ENCODE data around the gene PLA2G4A. TPM values are rescaled to one million over a fixed set of nuclear protein-coding genes. Genes with fewer than 3 reads are reported as not detected.

Gene PLA2G4A
- total and polyA plus RNA-seq, 2 experiments from 2014 or later: 1.1 to 3.8 TPM

DNA sequence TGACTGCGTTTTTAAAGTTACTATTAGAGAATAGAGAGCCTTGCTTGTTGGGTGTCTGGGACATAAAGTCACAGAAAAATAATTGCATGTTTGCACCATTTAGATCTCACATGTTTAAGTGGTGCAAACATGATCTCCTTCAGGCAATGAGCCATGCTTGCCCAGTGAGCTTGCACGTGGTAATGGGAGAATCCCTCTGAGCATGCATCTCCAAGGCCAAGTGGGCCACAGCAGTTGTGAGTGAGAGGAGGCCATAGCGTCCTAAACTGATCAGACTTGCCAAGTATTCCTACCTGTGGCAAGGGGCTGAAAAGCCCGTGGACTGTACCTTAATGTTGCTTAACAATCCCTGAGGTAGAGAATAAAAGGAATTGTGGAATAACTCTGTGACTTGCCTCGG is 158.3 kb downstream of the PLA2G4A start:
- Mint-ChIP-seq H3K9me3 (no peaks in the 10 kb centered on the region), H3K27me3 (ENCODE audit: insufficient read depth, low read depth, poor library complexity) (no peaks in the 10 kb centered on the region), H3K27ac (no peak overlapping the region), H3K4me1 (peaks cover 12% of the 10 kb centered on the region), H3K4me3 (no peak overlapping the region), H3K36me3 (ENCODE audit: low read depth) (no peaks in the 10 kb centered on the region)
- Histone ChIP-seq H3K36me3 (ENCODE audit: insufficient read depth) (no peaks in the 10 kb centered on the region), H3K4me1 (ENCODE audit: insufficient read depth) (peaks cover 6% of the 10 kb centered on the region; the same call in 1 of the 2 replicates), H3K9me2 (ENCODE audit: insufficient read depth) (no peaks in the 10 kb centered on the region), H3F3A (replicated peaks; ENCODE audit: low read depth) (no peaks in the 10 kb centered on the region), H3K79me2 (replicated peaks; ENCODE audit: insufficient read depth) (no peaks in the 10 kb centered on the region), H3K4me2 (no peak overlapping the region), H2AFZ (no peak overlapping the region), H4K20me1 (replicated peaks; ENCODE audit: insufficient read depth) (no peaks in the 10 kb centered on the region), H3K27me3 (ENCODE audit: insufficient read depth) (no peaks in the 10 kb centered on the region), H3K4me3 (no peak overlapping the region), H3K27ac (ENCODE audit: low read depth) (no peak overlapping the region)
- DNase-seq (ENCODE audit: low spot score) (no peak), ATAC-seq (no peak)
- TF ChIP-seq, protein P1, sequence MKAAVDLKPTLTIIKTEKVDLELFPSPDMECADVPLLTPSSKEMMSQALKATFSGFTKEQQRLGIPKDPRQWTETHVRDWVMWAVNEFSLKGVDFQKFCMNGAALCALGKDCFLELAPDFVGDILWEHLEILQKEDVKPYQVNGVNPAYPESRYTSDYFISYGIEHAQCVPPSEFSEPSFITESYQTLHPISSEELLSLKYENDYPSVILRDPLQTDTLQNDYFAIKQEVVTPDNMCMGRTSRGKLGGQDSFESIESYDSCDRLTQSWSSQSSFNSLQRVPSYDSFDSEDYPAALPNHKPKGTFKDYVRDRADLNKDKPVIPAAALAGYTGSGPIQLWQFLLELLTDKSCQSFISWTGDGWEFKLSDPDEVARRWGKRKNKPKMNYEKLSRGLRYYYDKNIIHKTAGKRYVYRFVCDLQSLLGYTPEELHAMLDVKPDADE (IDR thresholded peaks at IDR 0.05): no peak
- TF ChIP-seq JUNB (IDR thresholded peaks at IDR 0.05; ENCODE audit: unreplicated experiment) (no peak), POLR2AphosphoS5 (IDR thresholded peaks at IDR 0.05; ENCODE audit: low read depth) (no peak), CREB1 (CRISPR knock-in tag; IDR thresholded peaks at IDR 0.05; ENCODE audit: low read depth) (no peak), EZH2 (IDR thresholded peaks at IDR 0.05; ENCODE audit: low read depth, unreplicated experiment) (no peak), ZNF114 (CRISPR knock-in tag; IDR thresholded peaks at IDR 0.05) (no peak), EZH2phosphoT487 (IDR thresholded peaks at IDR 0.05; ENCODE audit: unreplicated experiment) (no peak), NANOG (IDR thresholded peaks at IDR 0.05; ENCODE audit: borderline replicate concordance) (no peak), STAT1 (IDR thresholded peaks at IDR 0.05; ENCODE audit: unreplicated experiment) (no peak), ZNF331 (CRISPR knock-in tag; IDR thresholded peaks at IDR 0.05; ENCODE audit: low read depth) (no peak)
- TF ChIP-seq, protein P2, sequence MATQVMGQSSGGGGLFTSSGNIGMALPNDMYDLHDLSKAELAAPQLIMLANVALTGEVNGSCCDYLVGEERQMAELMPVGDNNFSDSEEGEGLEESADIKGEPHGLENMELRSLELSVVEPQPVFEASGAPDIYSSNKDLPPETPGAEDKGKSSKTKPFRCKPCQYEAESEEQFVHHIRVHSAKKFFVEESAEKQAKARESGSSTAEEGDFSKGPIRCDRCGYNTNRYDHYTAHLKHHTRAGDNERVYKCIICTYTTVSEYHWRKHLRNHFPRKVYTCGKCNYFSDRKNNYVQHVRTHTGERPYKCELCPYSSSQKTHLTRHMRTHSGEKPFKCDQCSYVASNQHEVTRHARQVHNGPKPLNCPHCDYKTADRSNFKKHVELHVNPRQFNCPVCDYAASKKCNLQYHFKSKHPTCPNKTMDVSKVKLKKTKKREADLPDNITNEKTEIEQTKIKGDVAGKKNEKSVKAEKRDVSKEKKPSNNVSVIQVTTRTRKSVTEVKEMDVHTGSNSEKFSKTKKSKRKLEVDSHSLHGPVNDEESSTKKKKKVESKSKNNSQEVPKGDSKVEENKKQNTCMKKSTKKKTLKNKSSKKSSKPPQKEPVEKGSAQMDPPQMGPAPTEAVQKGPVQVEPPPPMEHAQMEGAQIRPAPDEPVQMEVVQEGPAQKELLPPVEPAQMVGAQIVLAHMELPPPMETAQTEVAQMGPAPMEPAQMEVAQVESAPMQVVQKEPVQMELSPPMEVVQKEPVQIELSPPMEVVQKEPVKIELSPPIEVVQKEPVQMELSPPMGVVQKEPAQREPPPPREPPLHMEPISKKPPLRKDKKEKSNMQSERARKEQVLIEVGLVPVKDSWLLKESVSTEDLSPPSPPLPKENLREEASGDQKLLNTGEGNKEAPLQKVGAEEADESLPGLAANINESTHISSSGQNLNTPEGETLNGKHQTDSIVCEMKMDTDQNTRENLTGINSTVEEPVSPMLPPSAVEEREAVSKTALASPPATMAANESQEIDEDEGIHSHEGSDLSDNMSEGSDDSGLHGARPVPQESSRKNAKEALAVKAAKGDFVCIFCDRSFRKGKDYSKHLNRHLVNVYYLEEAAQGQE (IDR thresholded peaks at IDR 0.05; ENCODE audit: unreplicated experiment): no peak
- TF ChIP-seq, protein P3, sequence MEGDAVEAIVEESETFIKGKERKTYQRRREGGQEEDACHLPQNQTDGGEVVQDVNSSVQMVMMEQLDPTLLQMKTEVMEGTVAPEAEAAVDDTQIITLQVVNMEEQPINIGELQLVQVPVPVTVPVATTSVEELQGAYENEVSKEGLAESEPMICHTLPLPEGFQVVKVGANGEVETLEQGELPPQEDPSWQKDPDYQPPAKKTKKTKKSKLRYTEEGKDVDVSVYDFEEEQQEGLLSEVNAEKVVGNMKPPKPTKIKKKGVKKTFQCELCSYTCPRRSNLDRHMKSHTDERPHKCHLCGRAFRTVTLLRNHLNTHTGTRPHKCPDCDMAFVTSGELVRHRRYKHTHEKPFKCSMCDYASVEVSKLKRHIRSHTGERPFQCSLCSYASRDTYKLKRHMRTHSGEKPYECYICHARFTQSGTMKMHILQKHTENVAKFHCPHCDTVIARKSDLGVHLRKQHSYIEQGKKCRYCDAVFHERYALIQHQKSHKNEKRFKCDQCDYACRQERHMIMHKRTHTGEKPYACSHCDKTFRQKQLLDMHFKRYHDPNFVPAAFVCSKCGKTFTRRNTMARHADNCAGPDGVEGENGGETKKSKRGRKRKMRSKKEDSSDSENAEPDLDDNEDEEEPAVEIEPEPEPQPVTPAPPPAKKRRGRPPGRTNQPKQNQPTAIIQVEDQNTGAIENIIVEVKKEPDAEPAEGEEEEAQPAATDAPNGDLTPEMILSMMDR (conservative IDR thresholded peaks at IDR 0.05; ENCODE audit: low read depth in 2 of 2): no peak
- TF ChIP-seq, protein P4, sequence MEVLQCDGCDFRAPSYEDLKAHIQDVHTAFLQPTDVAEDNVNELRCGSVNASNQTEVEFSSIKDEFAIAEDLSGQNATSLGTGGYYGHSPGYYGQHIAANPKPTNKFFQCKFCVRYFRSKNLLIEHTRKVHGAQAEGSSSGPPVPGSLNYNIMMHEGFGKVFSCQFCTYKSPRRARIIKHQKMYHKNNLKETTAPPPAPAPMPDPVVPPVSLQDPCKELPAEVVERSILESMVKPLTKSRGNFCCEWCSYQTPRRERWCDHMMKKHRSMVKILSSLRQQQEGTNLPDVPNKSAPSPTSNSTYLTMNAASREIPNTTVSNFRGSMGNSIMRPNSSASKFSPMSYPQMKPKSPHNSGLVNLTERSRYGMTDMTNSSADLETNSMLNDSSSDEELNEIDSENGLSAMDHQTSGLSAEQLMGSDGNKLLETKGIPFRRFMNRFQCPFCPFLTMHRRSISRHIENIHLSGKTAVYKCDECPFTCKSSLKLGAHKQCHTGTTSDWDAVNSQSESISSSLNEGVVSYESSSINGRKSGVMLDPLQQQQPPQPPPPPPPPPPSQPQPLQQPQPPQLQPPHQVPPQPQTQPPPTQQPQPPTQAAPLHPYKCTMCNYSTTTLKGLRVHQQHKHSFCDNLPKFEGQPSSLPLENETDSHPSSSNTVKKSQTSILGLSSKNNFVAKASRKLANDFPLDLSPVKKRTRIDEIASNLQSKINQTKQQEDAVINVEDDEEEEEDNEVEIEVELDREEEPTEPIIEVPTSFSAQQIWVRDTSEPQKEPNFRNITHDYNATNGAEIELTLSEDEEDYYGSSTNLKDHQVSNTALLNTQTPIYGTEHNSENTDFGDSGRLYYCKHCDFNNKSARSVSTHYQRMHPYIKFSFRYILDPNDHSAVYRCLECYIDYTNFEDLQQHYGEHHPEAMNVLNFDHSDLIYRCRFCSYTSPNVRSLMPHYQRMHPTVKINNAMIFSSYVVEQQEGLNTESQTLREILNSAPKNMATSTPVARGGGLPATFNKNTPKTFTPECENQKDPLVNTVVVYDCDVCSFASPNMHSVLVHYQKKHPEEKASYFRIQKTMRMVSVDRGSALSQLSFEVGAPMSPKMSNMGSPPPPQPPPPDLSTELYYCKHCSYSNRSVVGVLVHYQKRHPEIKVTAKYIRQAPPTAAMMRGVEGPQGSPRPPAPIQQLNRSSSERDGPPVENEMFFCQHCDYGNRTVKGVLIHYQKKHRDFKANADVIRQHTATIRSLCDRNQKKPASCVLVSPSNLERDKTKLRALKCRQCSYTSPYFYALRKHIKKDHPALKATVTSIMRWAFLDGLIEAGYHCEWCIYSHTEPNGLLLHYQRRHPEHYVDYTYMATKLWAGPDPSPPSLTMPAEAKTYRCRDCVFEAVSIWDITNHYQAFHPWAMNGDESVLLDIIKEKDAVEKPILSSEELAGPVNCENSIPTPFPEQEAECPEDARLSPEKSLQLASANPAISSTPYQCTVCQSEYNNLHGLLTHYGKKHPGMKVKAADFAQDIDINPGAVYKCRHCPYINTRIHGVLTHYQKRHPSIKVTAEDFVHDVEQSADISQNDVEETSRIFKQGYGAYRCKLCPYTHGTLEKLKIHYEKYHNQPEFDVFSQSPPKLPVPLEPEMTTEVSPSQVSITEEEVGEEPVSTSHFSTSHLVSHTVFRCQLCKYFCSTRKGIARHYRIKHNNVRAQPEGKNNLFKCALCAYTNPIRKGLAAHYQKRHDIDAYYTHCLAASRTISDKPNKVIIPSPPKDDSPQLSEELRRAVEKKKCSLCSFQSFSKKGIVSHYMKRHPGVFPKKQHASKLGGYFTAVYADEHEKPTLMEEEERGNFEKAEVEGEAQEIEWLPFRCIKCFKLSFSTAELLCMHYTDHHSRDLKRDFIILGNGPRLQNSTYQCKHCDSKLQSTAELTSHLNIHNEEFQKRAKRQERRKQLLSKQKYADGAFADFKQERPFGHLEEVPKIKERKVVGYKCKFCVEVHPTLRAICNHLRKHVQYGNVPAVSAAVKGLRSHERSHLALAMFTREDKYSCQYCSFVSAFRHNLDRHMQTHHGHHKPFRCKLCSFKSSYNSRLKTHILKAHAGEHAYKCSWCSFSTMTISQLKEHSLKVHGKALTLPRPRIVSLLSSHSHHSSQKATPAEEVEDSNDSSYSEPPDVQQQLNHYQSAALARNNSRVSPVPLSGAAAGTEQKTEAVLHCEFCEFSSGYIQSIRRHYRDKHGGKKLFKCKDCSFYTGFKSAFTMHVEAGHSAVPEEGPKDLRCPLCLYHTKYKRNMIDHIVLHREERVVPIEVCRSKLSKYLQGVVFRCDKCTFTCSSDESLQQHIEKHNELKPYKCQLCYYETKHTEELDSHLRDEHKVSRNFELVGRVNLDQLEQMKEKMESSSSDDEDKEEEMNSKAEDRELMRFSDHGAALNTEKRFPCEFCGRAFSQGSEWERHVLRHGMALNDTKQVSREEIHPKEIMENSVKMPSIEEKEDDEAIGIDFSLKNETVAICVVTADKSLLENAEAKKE (CRISPR knock-in tag; IDR thresholded peaks at IDR 0.05): no peak
